Brain microvascular endothelial cell (primary cell): ENCODE measurements around the gene NLRP5.
A peak's percentile ranks its signal among the peaks of the same experiment; 100 is the strongest.
"Not testable (repeated sequence)": the region's sequence is repeated elsewhere in the genome, so short reads cannot be mapped to it uniquely, and the experiment has no call there.

Experiments used
- DNase-seq: peaks from one replicate; pipeline ENCODE4 v3.0.0-alpha.2; 2020
- H3K27ac ChIP-seq: fragments of 250-450 bp; sonication (Bioruptor Pico); 2 replicates; pipeline ENCODE4 v1.5.1; 2020; ENCODE audit warnings: mild to moderate bottlenecking, moderate library complexity
- H3K27me3 ChIP-seq: fragments of 250-450 bp; sonication (Bioruptor Pico); replicated peaks from 2 replicates; pipeline ENCODE4 v1.5.1; 2020; ENCODE audit warnings: mild to moderate bottlenecking
- H3K36me3 ChIP-seq: fragments of 250-450 bp; sonication (Bioruptor Pico); replicated peaks from 2 replicates; pipeline ENCODE4 v1.5.1; 2020; ENCODE audit warnings: mild to moderate bottlenecking
- H3K4me3 ChIP-seq: 2 replicates; pipeline ENCODE4 v1.5.1; 2011; ENCODE audit warnings: low read depth, mild to moderate bottlenecking, control low read depth, low read length, moderate library complexity
- in situ Hi-C: cut with HindIII; loops from 2 replicates; pipeline ENCODE4 v1.10.0; 2017; ENCODE audit warnings: low sequenced_read_pairs, low pct_ligation_motif_present
- TF ChIP-seq, protein P1 (sequence below): IDR thresholded peaks from 2 replicates; pipeline ENCODE4 v1.5.1; 2011; ENCODE audit warnings: low read depth, mild to moderate bottlenecking, moderate library complexity, low read length, control low read depth, inconsistent platforms; ENCODE audit errors: missing control alignments

NLRP5 gene

GRCh38 chr19:56103027-56103614, 116.5 kb downstream of the NLRP5 start:
- TF ChIP-seq, protein P1, sequence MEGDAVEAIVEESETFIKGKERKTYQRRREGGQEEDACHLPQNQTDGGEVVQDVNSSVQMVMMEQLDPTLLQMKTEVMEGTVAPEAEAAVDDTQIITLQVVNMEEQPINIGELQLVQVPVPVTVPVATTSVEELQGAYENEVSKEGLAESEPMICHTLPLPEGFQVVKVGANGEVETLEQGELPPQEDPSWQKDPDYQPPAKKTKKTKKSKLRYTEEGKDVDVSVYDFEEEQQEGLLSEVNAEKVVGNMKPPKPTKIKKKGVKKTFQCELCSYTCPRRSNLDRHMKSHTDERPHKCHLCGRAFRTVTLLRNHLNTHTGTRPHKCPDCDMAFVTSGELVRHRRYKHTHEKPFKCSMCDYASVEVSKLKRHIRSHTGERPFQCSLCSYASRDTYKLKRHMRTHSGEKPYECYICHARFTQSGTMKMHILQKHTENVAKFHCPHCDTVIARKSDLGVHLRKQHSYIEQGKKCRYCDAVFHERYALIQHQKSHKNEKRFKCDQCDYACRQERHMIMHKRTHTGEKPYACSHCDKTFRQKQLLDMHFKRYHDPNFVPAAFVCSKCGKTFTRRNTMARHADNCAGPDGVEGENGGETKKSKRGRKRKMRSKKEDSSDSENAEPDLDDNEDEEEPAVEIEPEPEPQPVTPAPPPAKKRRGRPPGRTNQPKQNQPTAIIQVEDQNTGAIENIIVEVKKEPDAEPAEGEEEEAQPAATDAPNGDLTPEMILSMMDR, result no peak
- Histone ChIP-seq H3K36me3 (peaks cover 11% of the 10 kb centered on the region), H3K27me3 (no peaks in the 10 kb centered on the region), H3K27ac (no peak overlapping the region), H3K4me3 (no peak overlapping the region)
- in situ Hi-C loops, result no loop called here
- no peak for DNase-seq

GRCh38 chr19:56104423-56104822, 117.8 kb downstream of the NLRP5 start:
- H3K36me3 ChIP-seq, result peaks cover 7% of the 10 kb centered on the region
- TF ChIP-seq, protein P1, result no peak
- no peak for DNase-seq
- no peak overlapping the region for H3K4me3 ChIP-seq
- in situ Hi-C loops, result no loop called here
- H3K27ac ChIP-seq, result no peak overlapping the region
- H3K27me3 ChIP-seq, result no peaks in the 10 kb centered on the region

GRCh38 chr19:56105090-56105701, 118.6 kb downstream of the NLRP5 start:
- Histone ChIP-seq H3K27ac (no peak overlapping the region), H3K36me3 (peaks cover 5% of the 10 kb centered on the region), H3K27me3 (no peaks in the 10 kb centered on the region), H3K4me3 (no peak overlapping the region)
- no peak for DNase-seq
- TF ChIP-seq, protein P1, result peak; percentile 55
- in situ Hi-C loops, result no loop called here

GRCh38 chr19:56105831-56106396, 119.3 kb downstream of the NLRP5 start:
- DNase-seq, H3K36me3 ChIP-seq, H3K27ac ChIP-seq, H3K4me3 ChIP-seq, in situ Hi-C loops, H3K27me3 ChIP-seq: not testable (repeated sequence)

- no peak for DNase-seq
- in situ Hi-C loops, result no loop called here
- TF ChIP-seq, protein P1, result no peak
- H3K27me3 ChIP-seq, result no peaks in the 10 kb centered on the region
- peaks cover 3% of the 10 kb centered on the region for H3K36me3 ChIP-seq
- no peak overlapping the region for H3K4me3 ChIP-seq
- no peak overlapping the region for H3K27ac ChIP-seq
These were observed 119.8 kb downstream of the NLRP5 start for GRCh38 chr19:56106397-56106849.

DNA sequence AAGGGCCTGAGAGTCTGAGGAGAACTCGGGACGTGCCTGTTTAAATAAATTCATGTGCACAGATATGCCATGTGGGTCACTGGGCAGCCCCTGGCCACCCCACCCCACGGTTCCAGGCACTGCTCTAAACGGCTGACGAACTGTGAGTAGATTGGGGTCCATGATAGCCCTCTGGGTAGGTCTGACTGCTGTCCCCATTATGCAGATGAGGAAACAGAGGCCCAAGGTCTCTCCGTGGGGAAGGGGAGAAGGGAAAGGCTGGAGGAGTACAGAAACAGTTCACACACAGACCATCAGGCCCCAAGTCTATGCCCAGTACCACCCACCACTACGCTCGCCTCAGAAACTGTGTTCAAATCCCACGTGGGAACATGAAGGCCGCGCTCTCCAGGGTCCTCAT, 120.4 kb downstream of the NLRP5 start:
- H3K36me3 ChIP-seq, result no peaks in the 10 kb centered on the region
- no peak overlapping the region for H3K4me3 ChIP-seq
- TF ChIP-seq, protein P1, result no peak
- in situ Hi-C loops, result no loop called here
- no peak for DNase-seq
- no peaks in the 10 kb centered on the region for H3K27me3 ChIP-seq
- no peak overlapping the region for H3K27ac ChIP-seq
